ENCODE measurements around the gene DENND10.

GRCh38 chr10:119125942-119126341 is 22.0 kb downstream of the DENND10 start:
- no peak for TF ChIP-seq CTCF (IDR thresholded peaks at IDR 0.05)
- no peak for TF ChIP-seq POLR2A (IDR thresholded peaks at IDR 0.05)
- no peak for TF ChIP-seq EP300 (IDR thresholded peaks at IDR 0.05; ENCODE audit: low read depth)
- no peak for TF ChIP-seq POLR2AphosphoS5 (IDR thresholded peaks at IDR 0.05)

Measured in transverse colon (tissue), 4 donors.